NCI-H526 (cell line): ENCODE results near the gene VWA2.
"Not testable (repeated sequence)": the region's sequence is repeated elsewhere in the genome, so short reads cannot be mapped to it uniquely, and the experiment has no call there.

Experiments used
- DNase-seq, 2 experiments: peaks; one replicate each; lab custom pipeline; 2025; lab: John Stamatoyannopoulos, UW

The VWA2 gene

GRCh38 chr10:114319406-114320248 is 80.6 kb downstream of the VWA2 start:
- no peak for DNase-seq

GRCh38 chr10:114320249-114321116 is 81.4 kb downstream of the VWA2 start:
- DNase-seq: no peak

DNA sequence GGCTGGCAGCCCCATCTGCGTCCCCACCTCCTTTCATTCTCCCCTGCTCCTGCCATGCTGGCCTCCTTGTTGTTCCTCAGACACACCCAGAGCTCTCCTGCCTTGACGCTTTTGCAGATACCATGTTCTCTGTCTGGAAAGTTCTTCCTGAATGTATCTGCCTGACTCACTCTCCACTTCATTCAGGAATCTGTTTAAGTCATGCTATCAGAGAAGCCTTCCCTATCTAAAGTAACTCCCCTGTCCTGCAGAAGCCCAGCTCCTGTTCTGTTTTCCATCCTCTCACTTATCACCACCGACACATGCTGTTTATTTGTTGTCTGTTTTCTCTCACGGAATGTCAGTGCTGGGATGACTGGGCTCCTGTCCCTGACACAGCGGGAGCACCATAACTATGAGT is 83.3 kb downstream of the VWA2 start:
- DNase-seq: no peak

- DNase-seq: no peak
Measured at GRCh38 chr10:114323023-114323422, 84.0 kb downstream of the VWA2 start.

GRCh38 chr10:114326795-114327194 is 87.7 kb downstream of the VWA2 start:
- no peak for DNase-seq

- no peak for DNase-seq
Measured at GRCh38 chr10:114327537-114328440, 88.7 kb downstream of the VWA2 start.

GRCh38 chr10:114328441-114328812 is 89.4 kb downstream of the VWA2 start:
- DNase-seq: no peak

DNA sequence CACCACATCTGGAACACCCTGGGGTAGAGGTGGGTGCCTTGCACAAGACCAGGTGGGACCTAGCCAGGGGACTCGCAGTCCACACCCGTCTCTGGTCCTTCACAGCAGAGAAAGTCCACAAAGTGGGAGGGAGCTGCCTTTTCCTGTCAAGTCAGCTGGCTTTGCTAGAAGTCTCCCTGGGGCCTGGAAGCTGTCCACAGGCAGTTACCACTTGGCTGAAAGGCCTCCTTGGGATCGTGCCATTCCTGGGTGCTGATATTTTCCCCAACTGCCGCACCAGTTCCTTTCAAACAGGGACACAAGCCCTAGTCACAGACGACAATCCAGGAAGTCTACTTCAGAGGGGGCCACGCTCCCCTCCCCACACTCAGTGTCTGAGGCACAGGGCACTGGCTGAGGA is 89.8 kb downstream of the VWA2 start:
- no peak for DNase-seq

DNA sequence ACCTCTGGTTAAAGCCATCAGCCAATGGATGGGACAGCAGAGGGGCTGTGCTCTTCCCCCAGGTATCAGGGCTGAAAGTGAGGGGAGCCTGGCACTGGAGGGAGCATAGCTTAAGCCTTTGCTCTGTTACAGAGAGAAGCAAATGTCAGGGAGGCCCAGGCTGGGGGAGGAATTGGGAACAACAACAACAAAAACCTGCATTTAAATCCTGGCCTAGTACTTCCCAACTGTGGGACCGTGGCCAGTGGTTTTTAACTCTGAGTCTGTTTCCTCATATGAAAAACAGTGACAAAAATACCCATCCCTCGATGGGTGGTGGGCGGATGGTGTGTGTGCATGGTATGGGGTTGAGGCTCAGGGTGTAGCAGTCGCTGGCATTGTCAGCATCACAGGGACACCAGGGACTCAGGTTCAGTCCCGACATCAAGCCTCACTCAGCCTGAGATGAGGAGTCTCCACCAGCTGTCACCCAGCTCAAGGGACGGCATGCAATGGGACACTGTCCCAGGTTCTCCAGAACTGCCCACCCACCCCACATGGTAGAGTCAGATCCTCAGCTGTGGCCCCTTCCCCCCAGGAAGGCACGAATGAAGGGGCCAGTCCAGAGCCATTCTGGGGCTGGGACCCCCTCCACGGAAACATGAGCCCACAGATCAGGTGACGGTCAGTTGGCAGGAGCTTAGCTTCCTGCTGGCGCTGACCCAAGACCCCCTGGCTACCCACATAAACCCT is 90.7 kb downstream of the VWA2 start:
- no peak for DNase-seq

DNA sequence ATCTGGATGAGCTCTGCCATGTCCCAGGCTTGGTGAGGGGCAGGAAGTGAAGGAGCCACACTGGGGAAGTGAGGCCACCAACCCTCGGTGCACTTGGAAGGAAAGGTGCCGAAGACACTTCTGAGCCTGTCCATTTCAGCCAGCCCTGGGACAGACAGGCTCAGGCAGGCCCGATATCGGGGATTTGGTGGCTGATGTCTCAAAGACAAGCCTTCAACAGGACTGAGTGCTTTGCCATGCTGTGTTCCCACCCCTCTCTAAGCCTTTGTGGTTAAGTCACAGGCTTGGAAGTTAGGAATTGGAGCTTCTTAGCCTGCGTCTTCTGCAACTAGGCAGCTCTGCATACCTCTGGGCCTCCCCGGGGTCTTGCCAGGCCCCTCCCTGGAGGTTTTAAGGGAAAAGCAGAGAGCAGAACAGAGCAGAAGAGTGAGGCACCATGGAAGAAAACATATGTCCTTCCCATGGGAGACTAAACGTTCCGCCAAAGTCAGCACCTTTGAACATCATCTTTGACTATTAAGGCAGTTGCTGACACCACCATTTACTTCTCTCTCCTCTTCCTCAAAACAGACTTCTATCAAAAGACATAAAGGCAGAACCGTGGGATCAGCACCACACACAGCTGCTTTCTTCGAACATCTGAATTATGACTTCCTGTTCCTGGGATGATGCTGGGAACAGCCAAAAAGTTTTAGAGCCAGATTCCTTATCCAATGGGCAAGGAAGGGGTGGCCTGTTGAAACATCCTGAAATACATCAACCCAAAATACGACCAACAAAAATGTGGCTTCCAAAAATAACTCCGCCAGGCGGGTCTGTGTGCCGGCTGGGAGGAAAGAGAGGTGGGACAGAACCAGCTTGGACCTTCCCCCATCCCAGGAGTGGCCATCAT is 93.5 kb downstream of the VWA2 start:
- DNase-seq: no peak

DNA sequence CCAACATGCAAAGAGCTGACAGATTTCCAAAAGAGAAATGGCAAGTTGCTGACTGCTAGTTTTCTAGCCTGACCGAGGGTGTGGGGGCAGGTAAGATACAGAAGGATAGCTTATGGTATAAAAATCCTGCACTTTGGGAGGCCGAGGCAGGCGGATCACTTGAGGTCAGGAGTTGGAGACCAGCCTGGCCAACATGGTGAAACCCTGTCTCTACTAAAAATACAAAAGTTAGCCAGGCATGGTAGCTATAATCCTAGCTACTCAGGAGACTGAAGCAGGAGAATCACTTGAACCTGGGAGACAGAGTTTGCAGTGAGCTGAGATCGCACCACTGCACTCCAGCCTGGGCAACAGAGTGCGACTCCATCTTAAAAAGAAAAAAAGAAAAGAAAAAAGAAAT is 94.4 kb downstream of the VWA2 start:
- DNase-seq: not testable (repeated sequence)

GRCh38 chr10:114334301-114334700 is 95.2 kb downstream of the VWA2 start:
- no peak for DNase-seq

- no peak for DNase-seq
Measured at GRCh38 chr10:114335614-114336013, 96.6 kb downstream of the VWA2 start.

DNA sequence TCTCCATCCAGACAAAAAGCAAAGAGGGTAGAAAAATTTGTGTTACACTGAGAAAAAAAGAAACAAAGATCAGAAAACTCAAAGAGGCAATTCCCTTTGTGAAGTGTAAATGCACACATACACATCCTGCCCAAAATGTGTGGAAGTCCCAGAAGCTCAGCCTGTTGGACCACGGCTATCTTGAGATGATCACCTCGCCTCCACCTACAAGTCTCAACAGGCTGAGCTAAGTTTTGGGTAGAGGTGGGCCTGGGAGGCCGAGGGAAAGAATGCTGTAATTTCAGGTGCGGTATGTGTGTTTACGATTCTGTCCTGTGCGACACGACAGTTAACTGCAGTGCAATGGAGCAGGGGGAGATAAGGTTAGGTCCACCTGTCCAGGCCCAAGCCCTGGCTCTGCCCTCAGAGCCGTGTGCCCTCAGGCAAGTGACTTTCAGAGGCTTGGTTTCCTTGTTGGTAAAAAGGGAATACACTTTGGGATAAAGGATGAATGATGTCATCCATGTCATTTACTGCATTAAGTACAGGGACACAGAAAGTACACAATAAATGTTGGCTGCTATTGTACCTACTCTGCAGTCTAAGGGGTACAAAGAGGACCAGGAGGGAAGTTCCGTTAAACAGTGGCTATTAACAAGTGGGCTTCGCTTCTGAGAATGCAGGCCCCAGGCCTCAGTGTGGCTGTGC is 97.9 kb downstream of the VWA2 start:
- no peak for DNase-seq

GRCh38 chr10:114337510-114338462 is 98.7 kb downstream of the VWA2 start:
- no peak for DNase-seq

DNA sequence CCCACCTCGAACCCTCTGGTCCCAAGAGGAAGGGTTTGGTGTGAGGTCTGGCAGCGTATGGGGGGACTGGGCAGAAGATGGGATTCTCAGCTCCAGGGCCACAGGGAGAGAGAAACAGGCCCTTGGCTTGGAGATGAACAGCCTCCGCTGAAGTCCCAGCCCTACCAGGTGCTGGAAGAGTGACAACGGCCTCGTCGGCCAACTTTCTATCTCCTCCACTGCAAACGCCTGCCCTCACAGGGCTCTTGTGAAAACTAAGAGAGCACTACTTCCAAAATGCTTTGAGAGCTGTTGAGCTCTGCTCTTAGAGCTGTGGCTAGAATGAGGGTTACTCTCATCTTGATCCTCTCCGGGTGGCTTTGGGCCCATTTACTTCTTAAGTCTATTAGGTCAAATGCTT is 101.8 kb downstream of the VWA2 start:
- no peak for DNase-seq
